GM21367 (cell line): ENCODE measurements around the gene ZYG11B.
"Not testable (repeated sequence)": the region's sequence is repeated elsewhere in the genome, so short reads cannot be mapped to it uniquely, and the experiment has no call there.

Experiments
- ATAC-seq: cut with Tn5 transposase; IDR thresholded peaks from one replicate; pipeline ENCODE4 v1.9.1; 2021; ENCODE audit not compliant: unreplicated experiment

ZYG11B gene

GRCh38 chr1:52842643-52843310 is 116.5 kb downstream of the ZYG11B start, which contains the start of gene ZYG11A:
Gene ZYG11A, plus strand, starts transcription at chr1:52842760. Its CDS starts 124 bp downstream, at chr1:52842884.
- peak; percentile 88 for ATAC-seq

- ATAC-seq: not testable (repeated sequence)
These were observed 118.9 kb downstream of the ZYG11B start for GRCh38 chr1:52845119-52845518.

- no peak for ATAC-seq
These were observed 122.2 kb downstream of the ZYG11B start for GRCh38 chr1:52848423-52848822.

DNA sequence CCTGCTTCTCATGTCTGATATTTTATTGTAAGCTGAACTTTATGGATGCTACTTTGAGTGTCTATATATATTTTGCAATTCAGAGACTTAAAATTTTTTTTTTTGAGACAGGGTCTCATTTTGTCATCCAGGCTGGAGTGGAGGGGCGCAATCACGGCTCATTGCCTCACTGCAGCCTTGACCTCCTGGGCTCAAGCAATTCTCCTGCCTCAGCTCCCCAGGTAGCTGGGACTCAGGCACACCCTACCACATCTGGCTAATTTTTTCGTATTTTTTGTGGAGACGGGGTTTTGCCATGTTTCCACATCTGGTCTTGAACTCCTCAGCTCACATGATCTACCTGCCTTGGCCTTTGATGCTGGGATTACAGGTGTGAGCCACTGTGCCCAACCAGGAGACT is 124.7 kb downstream of the ZYG11B start:
- ATAC-seq: no peak

GRCh38 chr1:52852854-52853253 is 126.6 kb downstream of the ZYG11B start:
- ATAC-seq: no peak

DNA sequence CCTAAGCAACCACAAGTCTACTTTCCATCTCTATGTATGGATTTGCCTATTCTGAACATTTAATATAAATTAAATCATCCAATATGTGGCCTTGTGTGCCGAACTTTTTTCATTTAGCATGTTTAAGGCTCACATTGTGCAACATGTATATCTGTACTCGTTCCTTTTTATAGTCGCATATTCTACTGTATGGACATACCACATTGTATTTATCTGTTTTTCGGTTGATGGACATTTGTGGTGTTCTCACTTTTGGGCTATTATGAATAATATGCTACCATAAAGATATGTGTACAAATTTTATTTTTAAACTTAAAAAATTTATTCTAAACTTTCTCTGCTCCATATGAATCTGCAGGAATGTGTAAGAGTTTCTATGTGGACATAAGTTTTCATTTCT is 129.3 kb downstream of the ZYG11B start:
- no peak for ATAC-seq

DNA sequence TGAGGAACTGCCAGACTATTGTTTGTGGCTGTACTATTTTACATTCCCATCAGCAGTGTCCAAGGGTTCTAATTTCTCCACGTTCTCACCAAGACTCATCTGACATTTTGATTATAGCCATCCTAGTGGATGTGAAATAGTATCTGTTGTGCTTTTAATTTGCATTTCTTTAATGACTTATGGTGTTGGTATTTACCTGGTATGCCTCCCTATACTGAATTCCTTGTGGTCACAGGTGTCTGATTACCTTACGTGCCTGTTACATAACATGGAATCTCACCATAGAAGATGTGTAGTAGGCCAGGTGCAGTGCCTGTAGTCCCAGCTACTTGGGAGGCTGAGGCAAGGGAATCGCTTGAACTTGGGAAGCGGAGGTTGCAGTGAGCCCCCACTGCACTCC is 129.8 kb downstream of the ZYG11B start:
- no peak for ATAC-seq

- no peak for ATAC-seq
These were observed 131.2 kb downstream of the ZYG11B start for GRCh38 chr1:52857443-52857842.

DNA sequence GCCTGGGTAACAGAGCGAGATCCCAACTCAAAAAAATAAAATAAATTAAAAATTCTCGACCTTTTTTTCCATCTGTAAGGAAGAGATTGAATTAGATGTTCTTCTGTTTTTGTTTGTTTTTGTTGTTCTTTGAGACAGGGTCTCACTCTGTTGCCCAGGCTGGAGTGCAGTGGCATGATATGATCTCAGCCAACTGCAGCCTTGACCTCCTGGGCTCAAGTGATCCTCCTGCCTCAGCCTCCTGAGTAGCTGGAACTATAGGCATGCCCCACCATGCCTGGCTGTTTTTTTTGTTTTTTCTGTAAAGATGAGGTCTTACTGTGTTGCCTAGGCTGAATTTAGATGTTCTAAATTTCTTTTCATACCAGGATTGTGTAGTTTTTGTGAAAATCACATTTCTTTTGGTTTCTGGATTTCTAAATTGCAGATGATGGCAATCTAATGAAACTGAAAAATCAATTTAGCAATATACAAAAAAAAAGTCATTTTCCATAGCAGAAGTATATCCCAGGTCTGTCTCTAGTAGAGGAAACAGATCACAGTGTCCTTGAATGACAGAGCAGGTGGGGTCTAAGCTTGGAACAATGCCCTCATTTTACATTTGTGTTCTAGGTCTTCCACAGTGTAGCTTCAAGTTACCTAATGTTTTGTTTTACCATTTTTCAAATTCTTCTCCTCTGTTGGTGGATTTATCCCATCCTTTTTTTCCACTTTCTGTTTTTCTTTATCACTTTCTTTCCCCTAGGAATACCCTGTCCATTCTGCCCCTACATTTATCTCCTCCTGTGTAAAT is 136.6 kb downstream of the ZYG11B start:
- ATAC-seq: no peak

- peak; percentile 84 for ATAC-seq
These were observed 141.0 kb downstream of the ZYG11B start for GRCh38 chr1:52867087-52867863.

GRCh38 chr1:52869727-52870126 is 143.5 kb downstream of the ZYG11B start:
- not testable (repeated sequence) for ATAC-seq

DNA sequence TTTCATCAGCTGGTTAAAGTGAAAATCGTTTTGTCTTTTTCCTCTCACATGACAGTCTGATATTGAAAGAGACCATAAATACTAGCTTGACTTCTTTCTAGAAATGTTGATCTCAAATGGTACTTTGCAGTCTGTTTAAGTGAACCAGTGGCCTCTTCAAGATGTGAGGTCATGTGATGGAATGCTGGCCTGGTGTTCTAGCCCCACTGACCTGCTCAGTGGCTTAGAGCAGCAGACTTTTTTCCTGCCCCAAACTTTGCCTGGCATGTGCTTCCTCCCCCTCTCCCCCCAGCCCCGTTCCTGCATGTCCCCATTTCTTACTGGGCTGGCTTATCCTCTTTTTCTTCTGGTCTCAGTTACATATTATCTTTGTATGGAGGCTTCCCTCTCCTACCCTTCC is 150.6 kb downstream of the ZYG11B start:
- no peak for ATAC-seq
